Activated CD4-positive, alpha-beta T cell treated with anti-CD3 and anti-CD28 coated beads for 36 hours (primary cell): Measurements from ENCODE around the gene IFNL1. TPM values are rescaled to one million over a fixed set of nuclear protein-coding genes. Genes with fewer than 3 reads are reported as not detected.
"Not testable (repeated sequence)": the region's sequence is repeated elsewhere in the genome, so short reads cannot be mapped to it uniquely, and the experiment has no call there.

Experiments used
- ATAC-seq: fragments of 200-7000 bp; cut with Tn5 transposase; one replicate; pipeline ENCODE4 v1.10.0; 2021; ENCODE audit warnings: mild to moderate bottlenecking, moderate library complexity
- CTCF ChIA-PET: fragments of 350-600 bp; sonication (Branson Sonifier 250); formaldehyde crosslinking; loops from one replicate; lab custom pipeline; 2021; ENCODE audit warnings: antibody characterized with exemption; lab: Charles Lee
- POLR2A ChIA-PET: fragments of 350-600 bp; sonication (Branson Sonifier 250); formaldehyde crosslinking; loops from one replicate; lab custom pipeline; 2021; ENCODE audit warnings: antibody characterized with exemption, inconsistent platforms; lab: Charles Lee
- DNase-seq: peaks from one replicate; pipeline ENCODE4 v3.0.0-alpha.2; 2020
- H3K27ac Mint-ChIP-seq: one replicate; pipeline ENCODE4 v1.8.0; 2021; ENCODE audit warnings: mixed read lengths
- H3K27me3 Mint-ChIP-seq: one replicate; pipeline ENCODE4 v1.8.0; 2021; ENCODE audit warnings: mixed read lengths
- H3K36me3 Mint-ChIP-seq: one replicate; pipeline ENCODE4 v1.8.0; 2021; ENCODE audit warnings: low read depth, mixed read lengths
- H3K4me1 Mint-ChIP-seq: one replicate; pipeline ENCODE4 v1.8.0; 2021; ENCODE audit warnings: mixed read lengths
- H3K4me3 Mint-ChIP-seq: one replicate; pipeline ENCODE4 v1.8.0; 2021; ENCODE audit warnings: mild to moderate bottlenecking, moderate library complexity, mixed read lengths
- H3K9me3 Mint-ChIP-seq: one replicate; pipeline ENCODE4 v1.8.0; 2021; ENCODE audit warnings: low read depth, mixed read lengths
- intact Hi-C, 2 experiments: fragments of 100-400 bp; cut with DNase I in 1 of 2; cut with micrococcal nuclease in 1 of 2; formaldehyde crosslinking; loops; one replicate each; pipeline versions ENCODE4 v1.14.2 to v1.15.1; 2022 to 2024; cut with DNase I, micrococcal nuclease
- total RNA-seq, 2 experiments: library from RNA; stranded (reverse); gene quantifications; one replicate each; pipeline ENCODE4 v1.2.3, GENCODE V29; 2021

Gene IFNL1
- total RNA-seq, 2 experiments from 2014 or later, result 0.50 to 0.51 TPM

DNA sequence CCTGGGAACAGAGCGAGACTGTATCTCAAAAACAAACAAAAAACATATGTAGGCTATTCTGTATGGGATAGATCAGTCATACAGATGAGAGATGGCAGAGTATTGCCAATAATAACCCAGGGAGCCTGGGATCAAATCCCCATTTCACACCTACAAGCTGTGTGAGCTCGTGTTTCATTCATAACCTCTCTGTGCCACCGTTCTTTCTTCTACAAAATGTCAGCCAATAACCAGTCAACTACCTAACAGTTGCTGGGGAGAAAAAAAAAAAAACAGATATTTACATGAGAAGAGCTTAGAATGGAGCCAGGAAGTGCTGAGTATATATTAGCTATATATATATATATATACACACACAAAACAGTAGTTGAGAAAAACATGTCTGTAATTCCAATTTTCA is 34.5 kb upstream of the IFNL1 start:
- no peak overlapping the region for H3K4me3 Mint-ChIP-seq
- ChIA-PET POLR2A (no interaction called here), CTCF (interaction anchor here (1.5 kb wide), 1 partner anchor 10 kb away, joined by 4 read pairs; no protein-coding TSS in a partner anchor)
- peaks cover 36% of the 10 kb centered on the region for H3K27me3 Mint-ChIP-seq
- DNase-seq (no peak), ATAC-seq (no peak)
- H3K36me3 Mint-ChIP-seq, result no peaks in the 10 kb centered on the region
- H3K27ac Mint-ChIP-seq, result no peak overlapping the region
- intact Hi-C loops, result no loop called here
- peaks cover 7% of the 10 kb centered on the region for H3K4me1 Mint-ChIP-seq
- no peaks in the 10 kb centered on the region for H3K9me3 Mint-ChIP-seq

DNA sequence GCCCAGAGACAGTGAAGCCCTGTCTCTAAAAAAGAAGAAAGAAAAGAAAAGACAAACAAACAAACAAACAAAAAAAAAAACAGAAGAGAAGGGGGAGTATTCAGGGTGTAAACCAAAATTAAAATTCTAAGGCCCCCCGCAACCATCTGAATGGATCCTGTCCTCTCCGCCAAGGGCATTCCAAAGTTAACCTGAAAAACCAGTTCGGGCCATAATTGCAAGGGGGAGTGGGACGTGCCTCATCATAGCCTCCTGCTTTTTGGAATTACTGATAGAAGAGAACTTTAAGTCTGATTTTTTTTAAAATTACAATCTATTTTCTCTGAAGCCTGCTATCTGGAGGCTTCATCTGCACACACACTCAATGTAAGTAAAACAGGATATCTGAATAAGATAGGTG is 33.7 kb upstream of the IFNL1 start:
- POLR2A ChIA-PET, result no interaction called here
- intact Hi-C loops, result no loop called here
- Mint-ChIP-seq H3K9me3 (no peaks in the 10 kb centered on the region), H3K36me3 (no peaks in the 10 kb centered on the region), H3K4me3 (no peak overlapping the region), H3K4me1 (peaks cover 7% of the 10 kb centered on the region), H3K27me3 (peaks cover 36% of the 10 kb centered on the region), H3K27ac (no peak overlapping the region)
- ATAC-seq, result no peak
- CTCF ChIA-PET, result interaction anchor here (1.5 kb wide), 1 partner anchor 11 kb away, joined by 4 read pairs; no protein-coding TSS in a partner anchor
- DNase-seq, result no peak

DNA sequence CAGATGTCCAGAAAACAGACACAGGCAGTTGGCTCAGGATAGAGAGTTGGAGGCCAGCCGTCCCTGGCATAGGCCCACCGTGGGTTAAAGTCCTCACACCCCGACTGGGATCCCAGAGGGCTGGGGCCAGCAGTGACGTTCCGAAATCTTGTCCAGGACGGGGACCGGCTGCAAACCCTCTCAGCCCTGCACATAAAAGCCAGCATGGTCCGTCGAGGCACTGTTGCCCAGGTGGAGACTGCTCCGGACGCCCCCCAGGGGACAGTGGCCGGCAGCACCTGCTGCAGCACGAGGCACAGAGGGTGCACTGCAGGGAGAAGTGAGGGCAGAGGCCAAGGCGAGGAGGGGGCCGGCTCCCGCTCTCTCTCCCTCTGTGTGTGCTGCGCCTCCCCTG is 32.3 kb upstream of the IFNL1 start:
- no peak overlapping the region for H3K4me3 Mint-ChIP-seq
- ChIA-PET POLR2A (no interaction called here), CTCF (no interaction called here)
- DNase-seq (no peak), ATAC-seq (no peak)
- intact Hi-C loops, result no loop called here
- H3K27me3 Mint-ChIP-seq, result peaks cover 36% of the 10 kb centered on the region
- H3K9me3 Mint-ChIP-seq, result no peaks in the 10 kb centered on the region
- H3K36me3 Mint-ChIP-seq, result no peaks in the 10 kb centered on the region
- peaks cover 2% of the 10 kb centered on the region for H3K4me1 Mint-ChIP-seq
- no peak overlapping the region for H3K27ac Mint-ChIP-seq

DNA sequence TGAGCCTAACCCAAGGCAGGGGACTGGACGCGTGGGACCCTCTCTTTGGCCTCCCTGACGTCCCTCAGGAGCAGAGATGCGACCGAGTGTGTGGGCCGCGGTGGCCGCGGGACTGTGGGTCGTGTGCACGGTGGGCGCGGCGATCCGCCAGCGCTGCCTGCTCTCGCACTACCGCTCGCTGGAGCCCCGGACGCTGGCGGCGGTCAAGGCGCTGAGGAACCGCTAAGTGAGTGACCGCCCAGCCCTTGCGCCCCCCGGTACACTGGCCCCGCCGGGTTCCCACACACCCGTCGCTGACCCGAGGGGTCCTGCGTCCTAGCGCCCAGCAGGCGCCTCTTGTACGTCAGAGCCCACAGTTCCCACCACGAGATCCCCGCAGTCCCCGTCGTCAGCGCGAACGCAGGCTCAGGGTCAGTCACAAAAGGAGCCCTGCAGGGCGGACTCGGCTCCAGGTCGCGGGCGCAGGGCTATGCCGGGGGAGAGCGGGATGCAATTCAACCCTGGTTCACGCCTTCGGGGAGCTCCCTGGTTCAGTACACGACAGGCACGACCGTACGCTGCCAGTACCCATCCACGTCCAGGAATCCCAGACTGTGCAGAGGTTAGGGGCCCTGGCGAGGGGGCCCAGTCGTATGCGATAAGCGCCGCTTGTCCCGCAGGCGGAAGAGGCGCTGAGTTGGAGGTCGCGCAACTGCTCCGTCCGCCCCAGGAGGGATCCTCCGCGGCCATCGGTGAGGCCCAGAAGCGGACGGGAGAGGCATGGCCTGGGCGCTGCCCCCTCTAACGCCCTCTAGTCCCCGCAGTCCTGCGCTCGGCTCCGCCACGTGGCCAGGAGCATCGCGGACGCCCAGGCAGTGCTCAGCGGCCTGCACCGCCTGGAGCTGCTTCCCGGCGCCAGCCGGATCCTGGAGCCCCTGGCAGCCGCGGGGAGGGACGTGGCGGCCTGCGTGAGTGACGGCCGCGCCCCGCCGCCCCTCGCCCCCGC is 31.6 kb upstream of the IFNL1 start:
- CTCF ChIA-PET, result interaction anchor here (0.7 kb wide), 1 partner anchor 155 kb away, joined by 3 read pairs; no protein-coding TSS in a partner anchor
- no peaks in the 10 kb centered on the region for H3K9me3 Mint-ChIP-seq
- no peaks in the 10 kb centered on the region for H3K36me3 Mint-ChIP-seq
- no peak overlapping the region for H3K4me3 Mint-ChIP-seq
- POLR2A ChIA-PET, result no interaction called here
- peaks cover 36% of the 10 kb centered on the region for H3K27me3 Mint-ChIP-seq
- H3K27ac Mint-ChIP-seq, result no peak overlapping the region
- ATAC-seq (peak; percentile 42), DNase-seq (peak; percentile 8)
- H3K4me1 Mint-ChIP-seq, result peaks cover 2% of the 10 kb centered on the region
- intact Hi-C loops, result no loop called here

DNA sequence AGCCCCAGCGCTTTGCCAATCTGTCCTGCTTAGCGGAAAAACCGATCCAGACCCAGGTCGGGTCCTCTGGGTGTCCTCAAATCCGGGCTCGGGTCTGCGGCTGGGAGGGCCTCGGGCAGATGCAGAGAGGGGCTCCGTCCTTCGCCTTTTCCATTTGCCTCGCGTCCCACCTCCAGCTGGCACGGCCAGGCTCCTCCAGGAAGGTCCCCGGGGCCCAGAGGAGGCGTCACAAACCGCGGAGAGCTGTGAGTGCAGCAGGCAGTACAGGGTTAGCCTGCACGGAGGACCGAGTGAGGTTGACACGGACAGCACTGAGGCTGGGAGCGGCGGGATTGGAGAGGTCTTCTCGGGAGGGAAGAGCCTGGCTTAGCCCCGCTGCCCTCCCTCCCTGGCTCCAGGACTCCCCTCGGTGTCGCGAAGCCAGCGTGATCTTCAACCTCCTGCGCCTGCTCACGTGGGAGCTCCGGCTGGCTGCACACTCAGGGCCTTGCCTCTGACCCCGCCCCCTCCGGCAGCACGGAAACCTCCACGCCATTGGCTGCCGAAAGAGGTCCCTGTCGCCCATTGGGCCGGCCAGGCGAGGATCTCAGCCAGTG is 30.8 kb upstream of the IFNL1 start:
- no peaks in the 10 kb centered on the region for H3K36me3 Mint-ChIP-seq
- no peaks in the 10 kb centered on the region for H3K9me3 Mint-ChIP-seq
- peaks cover 2% of the 10 kb centered on the region for H3K4me1 Mint-ChIP-seq
- H3K27ac Mint-ChIP-seq, result no peak overlapping the region
- ATAC-seq, result peak; percentile 12
- peak; percentile 33 for DNase-seq
- no peak overlapping the region for H3K4me3 Mint-ChIP-seq
- CTCF ChIA-PET, result interaction anchor here (0.7 kb wide), 1 partner anchor 155 kb away, joined by 3 read pairs; no protein-coding TSS in a partner anchor
- intact Hi-C loops, result no loop called here
- peaks cover 38% of the 10 kb centered on the region for H3K27me3 Mint-ChIP-seq
- POLR2A ChIA-PET, result no interaction called here

DNA sequence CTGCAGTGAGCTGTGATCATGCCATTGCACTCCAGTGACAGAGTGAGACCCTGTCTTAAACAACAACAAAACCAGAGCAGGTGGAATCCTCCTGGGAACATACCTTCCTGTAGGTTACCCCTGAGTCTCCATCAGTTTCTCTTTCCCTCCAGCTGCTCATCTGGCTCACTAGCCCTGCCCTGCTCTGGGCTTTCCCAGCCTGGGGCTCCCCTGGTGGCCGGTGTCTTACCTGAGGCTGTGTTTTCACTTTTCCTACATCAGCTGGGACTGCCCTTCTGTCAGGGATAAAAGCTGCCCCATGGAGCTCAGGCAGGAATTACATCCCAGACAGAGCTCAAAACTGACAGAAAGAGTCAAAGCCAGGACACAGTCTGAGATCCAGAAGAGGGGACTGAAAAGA is 28.1 kb upstream of the IFNL1 start, which contains the start of gene IFNL2:
Gene IFNL2, plus strand, starts transcription at position 312 of the 400 bp plus-strand sequence. CDS start 173 bp downstream, outside the sequence.
- H3K27me3 Mint-ChIP-seq, result peaks cover 27% of the 10 kb centered on the region
- DNase-seq, POLR2A ChIA-PET, H3K9me3 Mint-ChIP-seq, H3K4me1 Mint-ChIP-seq, H3K27ac Mint-ChIP-seq, H3K36me3 Mint-ChIP-seq, H3K4me3 Mint-ChIP-seq, intact Hi-C loops: not testable (repeated sequence)
- peak; percentile 58 for ATAC-seq
- CTCF ChIA-PET, result interaction anchor here (0.6 kb wide), 1 partner anchor 273 kb away, joined by 3 read pairs; no protein-coding TSS in a partner anchor

DNA sequence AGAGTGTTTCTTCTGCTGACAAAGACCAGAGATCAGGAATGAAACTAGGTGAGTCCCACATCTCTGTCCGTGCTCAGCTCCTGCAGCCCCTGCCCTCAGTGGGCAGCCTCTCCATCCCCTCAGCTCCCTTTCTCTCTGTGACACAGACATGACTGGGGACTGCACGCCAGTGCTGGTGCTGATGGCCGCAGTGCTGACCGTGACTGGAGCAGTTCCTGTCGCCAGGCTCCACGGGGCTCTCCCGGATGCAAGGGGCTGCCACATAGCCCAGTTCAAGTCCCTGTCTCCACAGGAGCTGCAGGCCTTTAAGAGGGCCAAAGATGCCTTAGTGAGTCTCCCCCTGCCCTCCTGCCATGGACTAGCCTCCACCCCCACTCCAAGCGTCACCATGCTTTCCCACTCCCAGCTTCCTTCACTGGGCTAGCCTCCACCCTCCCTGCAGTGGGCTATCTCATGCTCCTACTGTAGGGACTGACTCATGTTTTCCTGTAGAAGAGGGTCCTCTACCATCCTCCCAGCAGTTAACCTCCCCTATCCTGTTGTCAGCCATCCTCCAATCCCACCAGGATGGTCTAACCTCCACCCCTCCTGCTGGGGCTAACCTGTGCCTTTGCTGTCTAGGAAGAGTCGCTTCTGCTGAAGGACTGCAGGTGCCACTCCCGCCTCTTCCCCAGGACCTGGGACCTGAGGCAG is 27.5 kb upstream of the IFNL1 start:
- H3K4me1 Mint-ChIP-seq, ATAC-seq, POLR2A ChIA-PET, H3K36me3 Mint-ChIP-seq, intact Hi-C loops, H3K4me3 Mint-ChIP-seq, DNase-seq, H3K9me3 Mint-ChIP-seq, CTCF ChIA-PET, H3K27ac Mint-ChIP-seq: not testable (repeated sequence)
- H3K27me3 Mint-ChIP-seq, result peaks cover 22% of the 10 kb centered on the region

DNA sequence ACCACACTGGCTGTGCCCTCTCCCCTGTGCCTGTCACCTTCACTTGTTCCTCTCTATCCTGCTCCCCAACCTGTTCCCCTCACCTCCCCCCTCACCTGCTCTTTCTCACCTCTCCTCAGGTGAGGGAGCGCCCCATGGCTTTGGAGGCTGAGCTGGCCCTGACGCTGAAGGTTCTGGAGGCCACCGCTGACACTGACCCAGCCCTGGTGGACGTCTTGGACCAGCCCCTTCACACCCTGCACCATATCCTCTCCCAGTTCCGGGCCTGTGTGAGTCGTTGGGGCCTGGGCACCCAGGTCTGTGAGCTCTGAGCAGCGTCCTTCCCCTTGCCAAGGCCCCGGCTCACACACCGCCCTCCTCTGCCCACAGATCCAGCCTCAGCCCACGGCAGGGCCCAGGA is 26.8 kb upstream of the IFNL1 start:
- not testable (repeated sequence) for H3K36me3 Mint-ChIP-seq, H3K4me1 Mint-ChIP-seq

DNA sequence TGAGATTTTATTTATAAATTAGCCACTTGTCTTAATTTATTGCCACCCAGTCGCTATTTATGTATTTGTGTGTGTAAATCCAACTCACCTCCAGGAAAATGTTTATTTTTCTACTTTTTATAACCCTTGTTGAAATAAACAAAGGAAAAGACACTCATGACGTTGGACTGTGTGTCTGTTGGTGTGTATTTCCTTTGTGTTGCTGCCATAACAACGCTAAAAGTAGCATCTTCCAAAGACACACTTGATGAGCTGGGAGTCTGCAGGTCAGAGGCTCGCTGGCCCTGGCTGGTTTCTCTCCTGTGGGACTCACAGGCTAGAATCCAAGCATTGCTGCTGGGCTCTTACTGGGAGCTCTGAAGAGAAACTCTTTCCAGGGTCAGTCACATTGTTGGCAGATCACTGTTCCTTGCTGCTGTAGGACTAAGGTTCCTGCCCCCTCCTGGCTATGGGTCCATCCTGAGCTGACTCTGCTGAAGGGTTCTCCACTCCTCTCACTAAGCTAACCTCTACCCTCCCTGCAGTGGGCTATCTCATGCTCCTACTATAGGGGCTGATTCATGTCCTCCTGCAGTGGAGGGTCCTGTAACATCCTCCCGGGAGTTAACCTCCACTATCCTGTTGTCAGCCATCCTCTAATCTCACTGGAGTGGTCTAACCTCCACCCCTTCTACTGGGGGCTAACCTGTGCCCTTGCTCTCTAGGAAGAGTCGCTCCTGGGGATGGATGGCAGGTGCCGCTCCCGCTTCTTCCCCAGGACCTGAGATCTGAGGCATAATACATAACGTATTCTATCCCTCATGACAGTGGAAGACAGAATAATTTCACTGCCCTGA is 26.0 kb upstream of the IFNL1 start:
- ATAC-seq, result no peak
- intact Hi-C loops, result no loop called here
- no peaks in the 10 kb centered on the region for H3K36me3 Mint-ChIP-seq
- no peak for DNase-seq
- H3K4me1 Mint-ChIP-seq, result no peaks in the 10 kb centered on the region
- H3K9me3 Mint-ChIP-seq, result no peaks in the 10 kb centered on the region
- CTCF ChIA-PET, result no interaction called here
- H3K27me3 Mint-ChIP-seq, result peaks cover 11% of the 10 kb centered on the region
- no peak overlapping the region for H3K4me3 Mint-ChIP-seq
- no peak overlapping the region for H3K27ac Mint-ChIP-seq
- POLR2A ChIA-PET, result interaction anchor here (0.5 to 0.6 kb wide), 2 partner anchors 43 to 161 kb away, joined by 3 read pairs; no protein-coding TSS in a partner anchor

More for the DNA sequence above, 26.8 kb upstream of the IFNL1 start:
- H3K4me3 Mint-ChIP-seq, ATAC-seq, POLR2A ChIA-PET, H3K27ac Mint-ChIP-seq, H3K9me3 Mint-ChIP-seq, DNase-seq, CTCF ChIA-PET, intact Hi-C loops: not testable (repeated sequence)
- H3K27me3 Mint-ChIP-seq, result peaks cover 17% of the 10 kb centered on the region

DNA sequence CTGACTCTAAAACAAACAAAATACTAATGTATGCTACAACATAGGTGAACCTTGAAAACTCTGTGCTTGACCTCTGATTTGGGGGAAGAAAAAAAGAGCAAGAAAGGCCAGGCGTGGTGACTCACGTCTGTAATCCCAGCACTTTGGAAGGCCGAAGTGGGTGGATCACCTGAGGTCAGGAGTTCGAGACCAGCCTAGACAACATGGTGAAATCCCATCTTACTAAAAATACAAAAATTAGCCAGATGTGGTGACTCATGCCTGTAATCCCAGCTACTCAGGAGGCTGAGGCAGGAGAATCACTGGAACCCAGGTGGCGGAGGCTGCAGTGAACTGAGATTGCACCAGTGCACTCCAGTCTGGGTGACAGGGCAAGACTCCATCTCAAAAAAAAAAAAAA is 22.3 kb upstream of the IFNL1 start:
- CTCF ChIA-PET, intact Hi-C loops, H3K4me1 Mint-ChIP-seq, H3K9me3 Mint-ChIP-seq, H3K27ac Mint-ChIP-seq, H3K36me3 Mint-ChIP-seq, ATAC-seq, H3K4me3 Mint-ChIP-seq, DNase-seq, H3K27me3 Mint-ChIP-seq, POLR2A ChIA-PET: not testable (repeated sequence)
